ENCODE data around the gene ATP6AP2.
"Not testable (repeated sequence)": the region's sequence is repeated elsewhere in the genome, so short reads cannot be mapped to it uniquely, and the experiment has no call there.

Gene ATP6AP2

DNA sequence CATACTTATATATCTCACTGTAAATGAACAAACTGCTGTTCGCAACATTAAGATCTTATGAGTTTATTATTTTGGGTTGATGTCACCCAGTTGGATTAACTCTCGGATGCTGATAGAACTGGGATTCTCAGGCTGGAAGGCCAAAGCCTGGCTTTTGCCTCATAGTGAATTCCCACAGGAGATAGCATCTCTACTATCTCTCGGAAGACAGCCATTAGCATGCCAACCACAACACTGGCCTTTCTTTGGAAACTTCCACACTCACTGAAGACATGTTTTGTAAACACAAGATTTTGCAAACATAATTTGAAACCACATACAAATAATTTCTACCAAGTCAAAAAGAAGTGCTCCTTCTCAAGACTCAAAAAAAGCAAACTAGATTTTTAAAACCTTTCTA, 4.5 kb upstream of the ATP6AP2 start:
- DNase-seq, result no peak

DNA sequence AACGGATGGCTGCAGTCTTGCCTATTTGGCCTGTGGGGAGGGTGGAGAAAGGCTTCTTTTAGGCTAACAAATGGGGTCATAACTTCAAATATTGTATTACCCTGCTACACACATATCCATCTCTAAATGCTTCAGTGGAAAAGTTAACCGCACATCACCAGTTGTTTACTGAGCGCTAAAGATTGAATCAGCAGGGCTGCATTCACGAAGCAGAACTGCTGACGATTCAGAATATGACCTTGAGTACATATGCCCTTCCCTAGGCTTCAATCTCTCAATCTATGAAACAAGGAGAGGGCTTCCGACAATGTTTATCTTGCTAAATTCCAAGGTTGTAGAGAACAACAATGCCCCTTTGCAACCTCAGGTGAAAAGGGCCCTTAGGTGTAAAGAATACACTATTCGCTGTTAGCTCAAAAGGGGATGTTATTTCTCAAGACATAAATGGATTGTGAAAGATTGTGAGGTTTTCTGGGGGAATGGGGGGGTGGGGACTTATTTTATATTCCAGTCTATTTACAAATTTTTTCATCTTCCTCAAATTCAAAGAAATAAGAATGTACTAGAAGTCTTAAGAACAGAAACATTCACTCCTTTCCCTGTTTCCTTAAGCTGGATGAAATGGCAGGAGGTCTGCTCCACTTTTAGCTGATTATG, 2.6 kb upstream of the ATP6AP2 start:
- DNase-seq, result no peak

DNA sequence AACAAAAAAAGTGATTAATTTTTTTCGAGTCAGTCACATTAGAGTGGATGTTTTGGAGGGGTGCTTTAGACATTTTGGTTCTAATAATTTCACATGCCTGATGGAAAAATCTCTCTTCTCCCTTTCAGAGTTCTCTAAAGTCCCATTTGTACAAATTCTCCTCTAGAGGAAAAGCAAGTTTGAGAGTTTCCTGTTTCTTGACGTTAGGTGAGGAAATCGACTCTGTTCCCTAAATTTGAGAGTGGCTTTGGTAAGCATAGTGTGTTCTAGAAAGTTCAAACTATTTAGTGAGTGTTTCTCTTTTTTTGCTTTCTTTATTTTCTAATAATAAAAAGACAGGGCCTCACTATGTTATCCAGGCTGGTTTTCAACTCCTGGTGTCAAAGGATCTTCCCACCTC, 1.6 kb upstream of the ATP6AP2 start:
- no peak for DNase-seq

DNA sequence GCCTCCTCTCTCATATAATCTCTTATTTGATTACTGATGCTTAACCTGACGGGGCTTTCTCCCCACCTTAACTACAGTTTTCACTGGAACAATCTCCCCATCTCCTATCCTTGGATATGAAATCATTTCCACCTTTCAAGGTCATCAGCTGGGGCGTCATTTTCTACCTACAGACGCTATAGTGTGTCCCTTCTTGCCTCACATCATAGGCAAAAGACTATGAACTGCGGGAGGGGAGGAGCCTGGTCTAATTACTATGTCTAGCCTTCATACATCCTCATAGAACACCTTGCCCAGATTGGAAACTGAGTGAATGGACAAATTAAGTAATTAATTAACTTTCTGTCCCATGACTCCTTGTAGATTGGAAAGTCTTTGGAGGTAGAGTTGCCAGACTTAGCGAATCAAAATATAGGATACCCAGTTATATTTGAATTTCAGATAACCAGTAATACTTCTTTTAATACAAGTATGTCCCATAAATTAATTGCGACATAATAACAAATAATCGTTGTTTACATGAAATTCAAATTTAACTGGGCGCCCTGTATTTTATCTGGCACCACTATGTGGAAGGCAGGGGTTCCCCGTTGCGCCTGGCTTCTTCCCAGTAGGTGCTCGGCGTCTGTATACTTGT, 752 bp upstream of the ATP6AP2 start:
- no peak for DNase-seq

DNA sequence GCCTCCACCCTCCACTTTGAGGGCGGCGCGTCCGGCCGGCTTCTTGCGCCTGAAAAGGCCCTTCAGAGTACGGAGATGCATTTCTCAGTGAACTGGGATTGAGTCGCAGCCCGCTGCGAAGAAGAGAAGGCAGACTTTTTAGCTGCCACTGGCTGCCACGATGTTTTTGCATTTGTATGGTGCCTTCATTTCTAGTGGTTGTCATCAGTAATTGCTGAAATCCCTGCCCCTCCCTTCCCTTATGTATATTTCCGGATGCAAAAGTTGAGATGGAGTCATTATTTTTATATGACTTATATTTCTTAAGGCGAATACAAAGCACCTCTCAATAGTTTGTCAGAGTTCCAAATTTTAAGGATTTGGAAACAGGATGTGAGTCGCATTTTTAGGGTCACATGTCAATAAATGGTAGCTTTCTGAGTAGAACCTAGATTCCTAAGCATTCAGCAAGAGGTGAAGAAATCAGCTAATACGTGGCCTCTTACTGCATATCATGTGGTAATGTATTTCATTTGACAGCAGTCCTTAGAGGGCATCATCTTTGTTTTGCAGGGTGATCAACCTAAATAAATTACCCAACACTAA, 658 bp downstream of the ATP6AP2 start:
- peak; percentile 1 for DNase-seq

DNA sequence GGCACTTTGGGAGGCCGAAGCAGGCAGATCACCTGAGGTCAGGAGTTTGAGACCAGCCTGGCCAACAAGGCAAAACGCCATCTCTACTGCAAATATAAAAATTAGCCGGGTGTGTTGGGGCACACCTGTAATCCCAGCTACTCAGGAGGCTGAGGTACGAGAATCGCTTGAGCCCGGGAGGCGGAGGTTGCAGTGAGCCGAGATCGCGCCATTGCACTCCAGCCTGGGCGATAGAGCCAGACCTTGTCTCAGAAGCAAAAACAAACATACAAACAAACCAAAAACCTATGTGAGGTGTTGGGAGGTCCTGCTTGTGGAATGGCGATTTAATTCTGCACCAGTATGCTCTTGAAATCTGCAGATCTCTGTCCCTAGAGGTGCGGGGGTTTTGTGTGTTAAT, 1.4 kb downstream of the ATP6AP2 start:
- not testable (repeated sequence) for DNase-seq

DNA sequence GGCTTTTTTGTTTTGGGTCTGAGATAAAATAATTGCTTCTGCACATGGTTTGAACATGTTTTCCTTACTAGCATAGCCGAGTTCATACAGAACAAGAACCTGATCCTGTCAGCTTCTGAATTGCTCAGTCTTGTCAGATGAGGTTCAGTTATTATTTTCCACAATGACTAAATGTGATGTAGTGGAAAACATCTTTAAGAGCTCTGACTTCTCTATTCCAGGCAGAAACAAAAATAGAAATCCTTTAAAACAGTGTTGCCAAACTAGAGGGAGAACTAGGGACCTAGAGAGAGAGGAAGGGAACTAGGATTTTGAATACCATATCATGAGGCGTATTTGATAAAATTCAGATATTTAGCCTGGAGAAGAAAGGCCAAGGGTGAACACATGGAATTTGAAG, 2.0 kb downstream of the ATP6AP2 start:
- DNase-seq, result no peak

DNA sequence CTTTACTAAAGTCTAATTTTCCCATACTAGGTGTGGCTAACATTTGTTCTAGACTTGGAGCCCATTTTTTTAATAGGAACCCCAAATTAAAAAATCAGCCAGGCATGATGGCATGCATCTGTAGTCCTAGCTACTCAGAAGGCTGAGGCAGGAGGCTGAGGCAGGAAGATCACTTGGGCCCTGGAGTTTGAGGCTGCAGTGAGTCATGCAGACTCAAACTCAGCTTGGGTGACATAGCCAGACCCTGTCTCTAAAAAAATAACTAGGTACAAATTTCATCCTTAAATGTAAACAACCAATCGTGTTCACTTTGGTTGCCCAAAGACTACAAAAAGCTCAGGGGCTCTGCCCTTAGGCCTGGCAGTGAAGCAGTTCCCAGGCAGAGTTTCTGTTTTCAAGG, 6.9 kb downstream of the ATP6AP2 start:
- not testable (repeated sequence) for DNase-seq

DNA sequence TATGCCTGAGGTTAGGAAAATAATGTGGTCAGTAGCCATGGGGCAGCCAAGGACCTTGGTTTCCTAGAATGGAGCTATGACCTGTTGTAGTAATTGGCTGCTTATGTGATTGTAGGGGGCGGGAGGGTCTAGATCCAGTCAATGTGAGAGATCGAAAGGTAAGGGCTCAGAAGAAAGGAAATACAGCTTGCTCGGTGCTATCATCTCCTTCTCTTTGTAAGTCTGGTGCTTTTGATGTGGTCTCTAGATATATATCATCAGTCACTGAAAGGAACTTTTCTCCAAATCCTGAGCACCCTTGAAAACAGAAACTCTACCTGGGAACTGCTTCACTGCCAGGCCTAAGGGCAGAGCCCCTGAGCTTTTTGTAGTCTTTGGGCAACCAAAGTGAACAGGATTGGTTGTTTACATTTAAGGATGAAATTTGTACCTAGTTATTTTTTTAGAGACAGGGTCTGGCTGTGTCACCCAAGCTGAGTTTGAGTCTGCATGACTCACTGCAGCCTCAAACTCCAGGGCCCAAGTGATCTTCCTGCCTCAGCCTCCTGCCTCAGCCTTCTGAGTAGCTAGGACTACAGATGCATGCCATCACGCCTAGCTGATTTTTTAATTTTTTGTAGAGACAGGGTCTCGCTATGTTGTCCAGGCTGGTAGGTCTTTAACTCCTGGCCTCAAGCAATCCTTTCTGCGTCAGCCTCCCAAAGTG, 9.0 kb downstream of the ATP6AP2 start:
- DNase-seq, result not testable (repeated sequence)

DNA sequence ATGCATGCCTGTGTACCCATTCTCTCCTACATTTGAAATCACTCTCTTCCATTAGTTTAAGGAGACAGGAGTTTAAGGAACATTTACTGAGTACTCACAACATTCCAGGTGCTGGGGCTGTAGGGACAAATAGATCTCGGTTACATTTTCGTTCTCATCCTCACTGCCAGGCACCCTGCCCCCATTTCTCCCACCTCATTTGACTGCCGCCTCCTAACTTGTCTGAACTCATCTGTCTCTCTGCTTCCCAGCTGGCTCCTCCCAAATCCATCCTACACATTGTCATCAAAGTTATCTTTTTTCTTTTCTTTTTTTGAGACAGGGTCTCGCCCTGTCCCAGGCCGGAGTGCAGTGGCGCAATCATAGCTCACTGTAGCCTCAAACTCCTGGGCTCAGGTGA, 22.7 kb downstream of the ATP6AP2 start:
- DNase-seq, result no peak

DNA sequence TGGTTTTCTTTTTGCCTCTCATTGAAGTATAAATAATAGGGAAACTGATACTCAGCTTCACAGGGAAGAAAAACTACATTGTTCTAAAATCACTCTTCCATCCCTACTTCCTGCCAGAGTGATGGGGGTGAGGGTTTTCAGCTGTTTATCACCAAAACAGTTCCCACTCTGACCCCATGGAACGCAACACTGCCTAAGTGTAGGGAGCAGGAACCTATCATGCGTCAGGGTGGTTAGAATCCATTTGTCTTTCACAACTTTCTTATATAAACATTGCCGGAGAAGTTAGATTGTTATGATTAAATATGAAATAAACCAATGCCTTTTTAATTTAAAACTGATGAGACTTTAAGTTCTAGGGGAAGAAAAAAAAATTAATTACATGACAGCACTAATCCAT, 26.6 kb downstream of the ATP6AP2 start:
- no peak for DNase-seq

DNA sequence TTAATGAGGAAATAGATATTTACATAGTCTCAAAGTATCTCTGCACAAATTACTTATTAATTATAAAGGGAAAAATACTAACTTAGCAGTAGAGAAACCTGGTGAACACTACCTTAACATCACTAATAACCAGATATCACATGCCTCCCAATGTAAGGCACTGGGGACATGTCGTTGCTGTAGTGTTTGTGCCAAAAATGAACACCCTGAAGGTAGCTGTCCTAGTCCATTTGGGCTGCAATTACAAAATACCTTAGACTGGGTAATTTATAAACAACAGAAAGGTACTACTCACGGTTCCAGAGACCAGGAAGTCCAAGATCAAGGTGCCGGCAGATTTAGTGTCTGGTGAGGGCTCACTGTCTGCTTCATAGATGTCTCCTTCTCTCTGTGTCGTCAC, 31.7 kb downstream of the ATP6AP2 start:
- DNase-seq, result no peak

DNA sequence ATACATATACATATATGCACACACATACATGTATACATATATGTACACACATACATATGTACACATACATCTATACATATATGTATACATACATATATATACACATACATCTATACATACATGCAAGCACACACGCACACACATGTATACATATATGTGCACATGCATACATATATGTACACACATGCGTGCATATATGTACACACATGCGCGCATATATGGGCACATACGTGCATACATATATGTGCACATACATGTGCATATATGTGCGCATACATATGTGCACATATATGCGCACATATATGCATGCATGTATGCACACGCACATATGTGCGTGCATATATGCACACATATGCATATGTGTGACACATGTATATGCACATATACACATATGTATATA, 35.2 kb downstream of the ATP6AP2 start:
- DNase-seq, result no peak

DNA sequence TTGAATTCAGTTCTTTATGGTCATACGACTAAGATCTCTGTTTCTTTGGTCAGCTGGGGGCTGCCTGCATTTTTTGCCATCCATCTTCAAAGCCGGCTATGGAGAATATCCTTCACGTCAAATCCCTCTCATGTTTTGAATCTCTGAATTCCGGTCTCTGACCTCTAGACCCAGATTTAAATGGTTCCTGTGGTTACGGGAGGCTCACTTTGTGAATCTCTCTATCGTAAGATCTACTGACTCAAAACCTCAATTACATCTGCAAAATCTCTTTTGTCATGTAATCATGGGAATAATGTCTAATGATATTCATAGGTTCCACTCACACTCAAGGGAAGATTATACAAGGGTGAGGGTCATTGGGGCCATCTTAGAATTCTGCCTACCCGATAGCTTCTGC, 36.8 kb downstream of the ATP6AP2 start:
- no peak for DNase-seq

DNA sequence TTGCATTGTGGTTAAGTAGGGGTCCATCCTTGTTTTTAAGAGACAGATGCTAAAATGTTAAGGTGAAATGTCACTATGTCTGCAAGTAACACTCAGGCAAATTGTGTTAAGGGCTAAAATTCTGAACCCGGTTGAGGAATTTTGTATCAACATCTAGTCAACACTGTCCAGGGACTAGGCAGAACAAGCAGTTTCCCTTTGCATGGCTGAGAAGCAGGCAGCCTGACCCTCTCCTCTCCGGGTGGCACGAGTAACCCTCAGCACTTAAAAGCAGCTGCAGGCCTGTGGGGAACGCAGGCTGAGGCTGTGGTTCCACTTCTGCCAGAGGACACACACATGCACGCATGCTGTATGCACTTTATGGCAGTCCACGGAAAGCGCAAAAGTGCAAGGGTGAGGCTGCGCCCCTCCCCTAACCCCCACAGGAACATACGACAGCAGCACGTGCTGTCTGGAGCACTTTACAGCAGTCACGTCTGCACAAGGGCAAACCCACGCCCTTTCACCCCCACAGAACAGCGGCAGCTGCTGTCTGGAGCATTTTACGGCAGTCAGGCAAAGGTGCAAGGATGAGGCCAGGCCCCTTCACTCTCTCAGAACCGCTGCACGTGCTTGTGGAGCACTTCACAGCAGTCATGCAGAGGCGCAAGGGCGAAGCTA, 41.8 kb downstream of the ATP6AP2 start:
- no peak for DNase-seq

DNA sequence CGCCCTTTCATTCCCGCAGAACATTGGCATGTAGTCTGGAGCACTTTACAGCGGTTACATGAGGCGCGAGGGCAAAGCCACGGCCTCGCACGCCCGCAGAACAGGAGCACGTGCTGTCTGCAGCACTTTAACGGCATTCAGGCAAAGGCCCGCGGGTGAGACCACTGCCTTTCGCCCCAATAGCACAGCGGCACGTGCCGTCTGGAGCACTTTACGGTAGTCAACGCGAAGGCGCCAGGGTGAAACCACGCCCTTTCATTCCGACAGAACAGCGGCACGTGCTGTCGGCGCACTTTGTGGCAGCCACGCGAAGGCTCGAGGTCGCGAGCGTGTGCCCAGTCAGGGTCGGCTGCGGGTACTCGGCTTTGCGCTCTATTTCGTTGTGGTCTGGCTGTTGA, 42.4 kb downstream of the ATP6AP2 start, which contains the start of gene MPC1L:
MPC1L (plus strand) TSS at position 290 of the 398 bp plus-strand sequence. CDS start 138 bp downstream, outside the sequence.
- DNase-seq, result no peak

DNA sequence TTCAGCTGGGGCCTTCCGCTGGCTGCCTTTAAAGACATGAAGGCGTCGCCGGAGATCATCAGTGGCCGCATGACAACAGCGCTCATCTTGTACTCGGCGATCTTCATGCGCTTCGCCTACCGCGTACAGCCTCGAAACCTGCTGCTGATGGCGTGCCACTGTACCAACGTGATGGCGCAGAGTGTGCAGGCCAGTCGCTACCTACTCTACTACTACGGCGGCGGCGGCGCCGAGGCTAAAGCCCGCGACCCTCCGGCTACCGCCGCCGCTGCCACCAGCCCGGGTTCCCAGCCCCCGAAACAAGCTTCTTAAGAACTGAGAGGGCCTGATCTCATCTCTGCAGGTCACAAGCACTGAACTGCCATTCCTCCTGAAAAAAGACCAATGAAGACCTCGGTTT, 42.9 kb downstream of the ATP6AP2 start:
- DNase-seq, result no peak

DNA sequence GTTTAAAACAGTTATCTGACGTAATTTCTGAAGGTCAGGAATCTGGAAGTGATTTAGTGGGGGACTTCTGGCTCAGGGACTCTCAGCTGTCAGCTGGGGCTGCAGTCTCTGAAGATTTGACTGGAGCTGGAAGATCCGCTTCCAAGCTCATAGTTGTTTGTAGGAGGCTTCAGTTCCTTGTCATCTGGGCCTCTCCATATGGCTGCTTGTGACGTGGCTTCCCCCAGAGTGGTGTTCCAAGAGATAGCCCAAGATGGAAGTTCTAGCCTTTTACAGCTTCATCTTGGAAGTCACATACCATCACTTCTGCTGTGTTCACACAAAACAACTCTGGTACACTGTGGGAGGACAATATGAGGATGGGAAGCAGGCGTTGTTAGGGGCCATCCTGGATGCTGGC, 44.5 kb downstream of the ATP6AP2 start:
- DNase-seq, result no peak

DNA sequence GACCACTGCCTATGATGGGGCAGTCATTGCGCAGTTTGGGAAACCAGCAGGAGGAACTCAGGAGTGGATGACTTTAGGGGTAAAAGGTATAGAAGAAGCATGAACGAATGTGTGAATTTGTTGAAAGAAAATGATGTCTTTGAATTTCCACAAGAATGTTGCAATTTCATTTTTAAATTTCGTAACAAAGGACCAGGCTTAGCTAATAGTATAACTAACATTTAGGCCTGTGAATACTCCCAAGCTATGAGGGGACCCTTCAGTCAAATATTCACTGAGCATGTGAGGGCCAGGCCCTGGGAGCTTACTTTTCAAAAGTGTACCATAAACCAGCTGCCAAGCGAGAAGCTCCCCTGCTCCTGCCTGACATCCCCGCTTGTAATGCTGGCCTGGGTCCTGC, 47.7 kb downstream of the ATP6AP2 start:
- DNase-seq, result no peak

DNA sequence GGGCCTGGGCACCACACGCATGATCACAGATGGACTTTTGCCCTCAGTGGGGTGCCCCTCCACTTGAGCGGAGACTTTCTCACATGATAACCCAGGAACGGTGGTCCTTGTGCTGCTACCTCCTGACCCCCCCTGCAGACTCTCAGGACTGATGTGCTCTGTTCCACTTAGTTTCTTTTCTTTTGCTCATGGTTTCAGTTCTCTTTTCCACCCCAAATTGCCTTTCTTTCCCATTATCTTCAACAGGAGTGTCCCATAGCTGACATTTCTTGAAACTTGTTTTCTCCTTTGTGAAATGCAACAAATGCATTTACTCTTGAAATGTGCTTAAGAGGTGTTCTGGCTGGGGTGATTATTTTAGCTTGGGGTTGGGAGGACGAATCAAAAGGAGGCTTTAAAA, 51.4 kb downstream of the ATP6AP2 start:
- no peak for DNase-seq

DNA sequence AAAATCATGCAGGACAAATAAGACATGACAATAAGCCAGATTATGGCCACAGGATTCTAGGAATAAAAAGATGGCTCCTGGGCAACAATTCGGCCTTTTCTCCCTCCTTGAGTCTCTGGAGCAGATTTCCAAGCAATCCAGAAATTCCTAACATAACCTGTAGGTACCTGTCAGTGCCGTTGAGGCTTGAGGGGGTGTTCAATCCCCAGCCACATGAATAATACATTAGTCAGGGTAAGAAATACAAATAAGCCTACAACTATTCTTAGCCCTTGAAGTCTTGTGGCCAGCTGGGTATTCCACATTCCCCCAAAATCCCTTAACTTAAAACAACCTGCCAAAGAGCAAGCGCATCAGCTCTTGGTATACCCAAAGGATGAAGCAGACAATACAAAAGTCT, 56.9 kb downstream of the ATP6AP2 start:
- DNase-seq, result no peak

DNA sequence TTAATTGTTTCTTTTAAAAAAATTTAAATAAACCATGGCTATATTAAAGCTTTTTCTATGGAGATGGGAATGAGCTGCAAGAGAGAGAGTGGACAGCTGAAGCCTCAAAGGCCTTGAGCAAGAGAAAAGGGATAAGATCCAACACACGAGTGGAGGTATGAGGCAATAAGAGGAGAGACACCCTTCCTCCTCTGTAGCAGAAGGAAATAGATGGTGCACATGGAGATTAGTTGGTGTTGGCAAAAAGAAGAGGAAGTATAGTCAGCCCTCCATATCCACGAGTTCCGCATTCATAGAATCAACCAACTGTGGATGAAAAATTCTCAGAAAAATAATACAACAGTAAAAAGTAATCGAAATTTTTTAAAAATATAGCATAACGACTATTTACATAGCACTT, 63.4 kb downstream of the ATP6AP2 start:
- no peak for DNase-seq

DNA sequence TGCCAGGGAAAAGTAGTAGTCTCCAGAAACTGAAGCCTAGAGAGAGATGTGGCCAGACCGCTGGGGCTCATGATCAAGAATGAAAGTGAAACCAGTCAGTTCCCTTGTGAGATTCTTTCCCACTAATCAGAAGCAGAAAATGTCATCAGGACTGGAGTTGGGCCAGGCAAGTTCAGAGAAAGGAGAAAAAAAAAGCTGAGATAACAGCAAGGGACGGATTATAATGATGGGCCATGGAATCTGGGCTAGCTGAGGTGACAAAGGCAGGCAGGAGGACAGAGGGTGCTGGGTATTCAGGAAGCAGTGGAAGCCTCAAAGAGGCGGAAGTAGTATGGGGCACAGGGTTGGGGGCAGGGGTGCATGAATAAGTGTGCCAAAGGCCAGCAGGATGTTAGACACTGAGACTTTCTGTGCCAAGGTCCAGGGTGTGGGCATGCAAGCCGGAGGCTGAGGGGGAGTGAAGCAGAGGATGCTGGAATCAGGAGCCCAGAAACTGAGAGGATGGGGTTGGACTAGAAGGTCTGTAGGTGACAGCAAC, 64.1 kb downstream of the ATP6AP2 start:
- peak; percentile 29 for DNase-seq
